GM21367 (cell line): Measurements from ENCODE around the gene ADGRG6.

ENCODE experiments used
- ATAC-seq: cut with Tn5 transposase; IDR thresholded peaks from one replicate; pipeline ENCODE4 v1.9.1; 2021; ENCODE audit not compliant: unreplicated experiment

ADGRG6 gene

GRCh38 chr6:142320366-142320765 lies 18.6 kb downstream of the ADGRG6 start:
- ATAC-seq, result no peak

DNA sequence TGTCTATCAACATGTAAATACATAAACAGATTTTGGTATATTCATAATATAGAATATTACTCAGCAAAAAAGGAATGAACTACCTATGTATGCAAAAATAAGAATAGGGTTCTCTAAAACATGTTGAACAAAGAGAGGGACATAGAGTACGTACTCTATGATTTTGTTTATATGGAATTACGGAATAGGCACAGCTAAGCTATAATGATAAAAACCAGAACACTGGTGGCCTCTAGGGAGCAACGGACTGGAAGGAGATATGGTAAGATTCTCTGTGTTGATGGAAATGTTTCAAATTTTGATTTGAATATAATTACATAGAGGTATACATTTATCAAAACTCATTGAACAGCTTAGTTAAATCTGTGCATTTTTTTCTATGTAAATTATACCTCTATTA lies 19.6 kb downstream of the ADGRG6 start:
- no peak for ATAC-seq

- no peak for ATAC-seq
These were observed 20.3 kb downstream of the ADGRG6 start for GRCh38 chr6:142322066-142322465.

- no peak for ATAC-seq
These were observed 20.8 kb downstream of the ADGRG6 start for GRCh38 chr6:142322504-142323198.

DNA sequence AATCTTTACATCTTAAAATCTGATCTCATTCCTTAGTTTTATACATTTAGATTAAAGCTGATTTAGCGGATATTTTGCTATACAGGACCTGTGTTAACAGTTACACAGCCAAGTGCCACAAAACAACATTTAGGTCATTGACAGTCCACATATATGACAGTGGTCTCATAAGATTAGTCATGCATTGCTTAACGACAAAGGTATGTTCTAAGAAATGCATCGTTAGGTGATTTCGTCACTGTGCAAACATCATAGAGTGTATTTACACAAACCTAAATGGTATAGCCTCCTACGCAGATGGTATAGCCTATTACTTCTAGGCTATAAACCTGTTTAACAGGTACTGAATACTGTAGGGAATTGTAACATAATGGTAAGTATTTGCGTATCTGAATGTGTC lies 21.6 kb downstream of the ADGRG6 start:
- no peak for ATAC-seq

DNA sequence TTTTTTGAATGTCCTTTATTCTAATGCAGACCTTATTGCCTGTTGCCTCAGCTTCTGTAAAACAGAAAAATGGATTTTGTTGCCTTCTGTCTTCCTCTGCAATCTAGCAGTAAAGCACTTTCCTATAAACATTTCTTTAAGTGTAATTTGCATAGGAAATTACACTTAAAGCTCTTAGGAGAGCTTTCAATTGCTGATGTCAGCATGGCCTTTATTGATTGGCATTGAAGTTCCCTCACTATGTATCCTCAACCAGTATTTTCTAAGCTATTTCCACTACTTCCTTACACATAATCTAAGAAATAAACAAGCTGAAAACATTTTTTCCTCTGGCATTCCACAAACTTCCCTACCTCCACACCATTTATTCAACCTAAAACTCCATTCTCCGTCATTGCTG lies 22.3 kb downstream of the ADGRG6 start:
- no peak for ATAC-seq

DNA sequence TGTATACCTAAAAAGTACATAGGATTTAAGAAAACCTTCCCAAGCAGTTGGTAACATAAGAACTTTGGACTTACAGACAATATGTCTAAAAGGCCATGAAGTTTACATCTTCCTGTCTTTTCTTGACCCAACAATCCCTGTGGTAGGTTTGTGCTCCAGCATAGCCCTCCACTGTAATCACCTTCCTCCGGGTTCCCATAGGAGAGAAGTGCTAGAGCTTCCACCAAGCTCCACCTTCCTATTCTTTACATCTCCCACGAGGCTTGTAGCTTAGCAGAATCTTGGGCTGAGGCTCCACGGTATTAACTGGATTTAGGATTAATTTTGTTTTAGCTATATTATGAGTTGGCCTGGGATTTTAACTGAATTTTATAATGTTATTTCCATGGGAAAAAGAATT lies 23.3 kb downstream of the ADGRG6 start:
- no peak for ATAC-seq

GRCh38 chr6:142326540-142326939 lies 24.7 kb downstream of the ADGRG6 start:
- ATAC-seq, result no peak

GRCh38 chr6:142328070-142328469 lies 26.3 kb downstream of the ADGRG6 start:
- ATAC-seq, result no peak

DNA sequence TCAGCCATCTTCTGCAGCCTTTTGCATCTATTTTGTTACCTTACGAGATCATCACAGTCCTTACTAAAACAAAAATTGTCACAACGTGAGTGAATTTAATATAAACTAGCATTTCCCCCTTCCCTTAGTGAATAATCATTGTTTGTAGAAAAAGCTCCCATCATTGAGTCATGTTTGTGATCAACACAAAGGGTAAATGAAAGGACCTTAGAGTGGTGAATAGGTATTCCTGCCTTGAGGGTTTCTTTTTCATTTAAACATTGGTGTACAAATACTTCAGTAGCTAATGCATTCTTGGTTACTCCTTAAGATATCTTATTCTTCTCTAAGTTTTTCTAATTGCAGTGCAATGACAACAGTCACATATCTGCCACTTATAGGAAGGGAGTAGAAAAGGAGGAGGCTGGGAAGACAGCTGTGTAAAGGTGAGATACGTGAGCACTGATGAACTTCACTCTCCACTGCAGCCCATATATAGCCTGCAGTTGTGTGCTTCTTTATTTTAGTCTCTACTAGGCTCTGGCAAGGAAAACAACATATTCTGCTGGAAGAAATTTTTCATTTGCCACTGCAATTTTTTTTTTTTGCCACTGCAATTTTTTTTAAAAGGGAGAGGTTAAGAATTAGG lies 27.8 kb downstream of the ADGRG6 start:
- no peak for ATAC-seq

DNA sequence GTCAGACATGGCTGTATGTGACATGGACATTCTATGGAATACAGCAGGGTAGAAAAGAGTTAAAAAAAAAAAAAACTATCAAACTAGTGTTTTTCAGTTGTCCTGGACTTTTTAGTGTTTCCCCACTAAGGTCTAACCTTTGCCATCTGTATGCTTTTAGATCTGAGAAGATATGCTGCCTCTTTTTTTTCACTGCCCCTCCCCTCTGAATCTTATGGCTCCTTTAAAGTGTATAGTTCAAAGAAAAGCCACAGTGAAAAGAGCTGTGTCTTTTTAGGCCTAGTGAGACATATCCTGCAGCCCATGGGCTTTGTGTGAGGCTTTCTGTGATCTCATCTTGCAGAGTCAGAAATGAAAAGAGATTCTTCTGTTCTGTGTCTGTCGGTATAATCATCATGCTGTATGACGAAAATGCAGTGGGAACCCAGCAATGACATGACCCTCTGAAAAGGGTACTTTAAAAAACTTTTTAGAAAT lies 29.3 kb downstream of the ADGRG6 start:
- no peak for ATAC-seq

GRCh38 chr6:142331601-142332000 lies 29.8 kb downstream of the ADGRG6 start:
- no peak for ATAC-seq

GRCh38 chr6:142332393-142333098 lies 30.7 kb downstream of the ADGRG6 start:
- no peak for ATAC-seq

DNA sequence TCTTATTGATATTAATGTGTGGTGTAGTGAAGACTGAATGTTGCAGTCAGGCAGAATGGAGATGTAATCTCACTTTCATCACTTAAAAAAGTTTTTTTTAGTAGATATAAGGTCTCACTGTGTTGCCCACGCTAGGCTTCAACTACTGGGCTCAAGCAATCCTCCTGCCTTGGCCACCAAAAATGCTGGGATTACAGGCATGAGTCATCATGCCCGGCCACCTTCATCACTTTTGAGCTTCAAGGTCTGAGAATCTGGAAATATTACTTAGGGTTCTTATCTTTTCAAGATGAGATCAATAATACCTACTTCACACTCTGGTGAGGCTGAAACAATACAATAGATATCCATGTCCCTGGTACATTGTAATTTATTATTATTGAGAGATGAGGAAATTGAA lies 31.6 kb downstream of the ADGRG6 start:
- no peak for ATAC-seq

- no peak for ATAC-seq
These were observed 32.5 kb downstream of the ADGRG6 start for GRCh38 chr6:142334294-142334693.

- ATAC-seq, result no peak
These were observed 33.6 kb downstream of the ADGRG6 start for GRCh38 chr6:142335415-142335814.

- no peak for ATAC-seq
These were observed 34.4 kb downstream of the ADGRG6 start for GRCh38 chr6:142336183-142336582.

GRCh38 chr6:142336787-142337186 lies 35.0 kb downstream of the ADGRG6 start:
- ATAC-seq, result no peak

DNA sequence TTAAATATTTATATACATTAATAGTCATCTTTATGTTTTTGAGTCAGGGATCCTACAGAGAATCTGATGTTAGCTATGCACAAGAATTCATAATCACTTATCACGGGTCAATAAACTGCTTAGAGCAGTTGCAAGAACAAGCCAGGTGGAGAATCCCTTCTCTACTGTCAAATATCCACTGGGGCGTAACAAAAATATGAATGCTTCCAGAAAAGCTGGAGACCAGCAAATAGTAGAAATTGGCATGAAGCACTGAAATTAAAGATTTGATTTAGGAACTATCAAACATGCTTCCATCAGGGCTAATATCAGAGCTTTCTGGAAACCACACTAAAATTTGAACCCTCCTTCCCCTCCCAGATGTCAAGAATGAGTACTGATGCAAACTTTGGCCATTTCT lies 37.3 kb downstream of the ADGRG6 start:
- ATAC-seq, result no peak

DNA sequence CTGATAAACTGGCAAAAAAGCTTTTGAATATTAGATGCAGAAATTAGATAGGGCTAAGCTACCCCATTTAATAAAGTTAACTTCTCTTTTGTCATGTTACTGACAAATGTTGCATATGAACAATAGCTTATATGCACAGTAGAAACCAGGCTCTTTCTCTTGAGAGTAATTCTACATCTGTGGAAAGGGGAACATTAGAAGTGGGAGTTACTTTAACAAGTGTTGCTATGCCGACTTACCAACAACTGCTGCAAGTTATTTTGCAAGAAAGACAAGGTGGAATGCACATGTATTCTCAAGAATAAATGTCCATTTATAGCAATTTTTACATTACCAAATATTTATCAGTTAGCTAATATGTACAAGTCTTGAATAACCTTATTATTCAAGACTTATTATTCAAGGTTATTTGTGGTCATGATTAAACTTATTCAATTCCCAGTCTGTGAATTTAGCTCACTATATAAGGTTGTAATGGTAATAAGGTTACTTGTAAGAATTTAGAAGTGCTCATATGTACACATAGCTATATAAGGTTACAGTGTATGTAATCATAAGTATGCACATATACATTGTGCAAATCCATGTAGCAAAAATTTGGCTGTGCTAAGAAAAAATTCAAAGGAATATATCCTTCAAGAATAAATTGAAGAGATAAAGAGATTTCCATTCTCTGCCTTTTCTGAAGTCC lies 38.3 kb downstream of the ADGRG6 start:
- ATAC-seq, result no peak

DNA sequence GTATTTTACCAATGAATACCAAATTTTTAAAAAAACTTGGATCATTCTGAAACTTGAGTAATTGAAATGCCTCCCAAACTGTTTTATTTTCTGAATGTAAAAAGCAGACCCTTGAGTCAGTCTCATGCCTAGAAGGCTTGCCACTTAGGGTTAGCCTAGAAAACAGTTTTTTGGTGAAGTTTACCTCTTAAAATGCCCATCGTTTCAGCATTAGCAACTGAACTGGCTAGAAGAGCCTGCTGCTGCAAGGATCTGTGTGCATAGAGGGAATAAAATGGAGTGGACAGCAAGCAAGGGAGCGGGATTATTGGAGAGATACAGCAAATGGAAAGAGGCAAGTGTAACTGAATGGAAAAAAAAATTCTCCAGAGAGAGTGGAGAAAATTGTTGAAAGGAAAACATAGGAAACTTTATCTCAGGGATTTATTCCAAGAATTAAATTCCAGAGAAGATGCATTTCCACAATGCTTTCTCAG lies 40.1 kb downstream of the ADGRG6 start:
- ATAC-seq, result no peak
